HG03439 (cell line): ENCODE measurements around the gene HNF1A.

Experiments
- ATAC-seq: cut with Tn5 transposase; IDR thresholded peaks from one replicate; pipeline ENCODE4 v1.9.1; 2021; ENCODE audit warnings: mild to moderate bottlenecking, moderate library complexity; ENCODE audit not compliant: unreplicated experiment

HNF1A gene

GRCh38 chr12:120956579-120957300 lies 21.6 kb upstream of the HNF1A start:
- no peak for ATAC-seq

GRCh38 chr12:120959111-120959878 lies 19.0 kb upstream of the HNF1A start:
- no peak for ATAC-seq

GRCh38 chr12:120960657-120961056 lies 17.7 kb upstream of the HNF1A start:
- ATAC-seq: no peak

GRCh38 chr12:120961604-120962531 lies 16.5 kb upstream of the HNF1A start:
- ATAC-seq: no peak

- ATAC-seq: no peak
Observed at GRCh38 chr12:120962532-120963020, 15.8 kb upstream of the HNF1A start.

GRCh38 chr12:120964298-120964697 lies 14.0 kb upstream of the HNF1A start:
- no peak for ATAC-seq

- ATAC-seq: no peak
Observed at GRCh38 chr12:120965534-120966091, 12.7 kb upstream of the HNF1A start.

- ATAC-seq: no peak
Observed at GRCh38 chr12:120970310-120970709, 8.0 kb upstream of the HNF1A start.

- ATAC-seq: no peak
Observed at GRCh38 chr12:120971299-120972180, 6.8 kb upstream of the HNF1A start.

GRCh38 chr12:120972870-120973543 lies 5.3 kb upstream of the HNF1A start:
- ATAC-seq: no peak

GRCh38 chr12:120977531-120978295 lies 630 bp upstream of the HNF1A start:
- no peak for ATAC-seq

- ATAC-seq: no peak
Observed at GRCh38 chr12:120979220-120979861, 998 bp downstream of the HNF1A start.

GRCh38 chr12:120979862-120980696 lies 1.7 kb downstream of the HNF1A start:
- ATAC-seq: no peak

- ATAC-seq: no peak
Observed at GRCh38 chr12:120980800-120981368, 2.5 kb downstream of the HNF1A start.

- no peak for ATAC-seq
Observed at GRCh38 chr12:120981407-120981941, 3.1 kb downstream of the HNF1A start.

GRCh38 chr12:120982659-120983058 lies 4.3 kb downstream of the HNF1A start:
- no peak for ATAC-seq

- no peak for ATAC-seq
Observed at GRCh38 chr12:120983759-120984158, 5.4 kb downstream of the HNF1A start.
